Esophagus squamous epithelium (tissue), 4 donors: ENCODE results near the gene DDTL.

Source experiments
- CTCF ChIP-seq, 6 experiments: fragments of 450-650 bp in 4 of 6; fragments of 200-600 bp in 2 of 6; sonication (generic) in 2 of 6; IDR thresholded peaks; one replicate each; pipeline ENCODE4 v1.5.1; 2016 to 2019; ENCODE audit warnings: antibody characterized with exemption in 6 of 6, mild to moderate bottlenecking in 4 of 6, moderate library complexity in 4 of 6
- POLR2A ChIP-seq, 4 donors: fragments of 450-650 bp; IDR thresholded peaks; one replicate each; pipeline ENCODE4 v1.6.1; 2017; ENCODE audit warnings: antibody characterized with exemption in 4 of 4, mild to moderate bottlenecking in 4 of 4, moderate library complexity in 3 of 4

- TF ChIP-seq CTCF (IDR thresholded peaks at IDR 0.05): no peak
- TF ChIP-seq POLR2A (IDR thresholded peaks at IDR 0.05): no peak
These were observed 49.5 kb downstream of the DDTL start for GRCh38 chr22:24016156-24016555.
